Right lobe of liver (tissue), 6 donors: ENCODE results near the gene CLSTN2. TPM values are rescaled to one million over a fixed set of nuclear protein-coding genes. Genes with fewer than 3 reads are reported as not detected.

Experiments
- ATAC-seq, 4 donors: fragments of 200-7000 bp; cut with Tn5 transposase; one replicate each; pipeline ENCODE4 v1.9.1; 2020; ENCODE audit warnings: mild to moderate bottlenecking in 4 of 4, moderate library complexity in 4 of 4
- DNase-seq, 3 donors: peaks; one replicate each; pipeline ENCODE4 v3.0.0-alpha.2; 2020
- H3K27ac ChIP-seq, 3 donors: fragments of 200-600 bp; one replicate each; pipeline ENCODE4 v1.8.0; 2022
- H3K27me3 ChIP-seq, 2 donors: fragments of 200-600 bp; one replicate each; pipeline ENCODE4 v1.8.0; 2022
- H3K36me3 ChIP-seq, 4 donors: fragments of 200-600 bp; sonication (generic) in 1 of 4; one replicate each; pipeline versions ENCODE4 v1.5.1 to v1.8.0; 2017 to 2022; ENCODE audit warnings: control low read depth in 1 of 4
- H3K4me1 ChIP-seq, 4 donors: fragments of 200-600 bp; sonication (generic) in 1 of 4; one replicate each; pipeline versions ENCODE4 v1.5.1 to v1.8.0; 2017 to 2022; ENCODE audit warnings: control low read depth in 1 of 4
- H3K4me3 ChIP-seq, 3 donors: fragments of 200-600 bp; one replicate each; pipeline ENCODE4 v1.8.0; 2022
- H3K9me3 ChIP-seq, 4 donors: fragments of 200-600 bp; sonication (generic) in 1 of 4; one replicate each; pipeline versions ENCODE4 v1.5.1 to v1.8.0; 2017 to 2022; ENCODE audit warnings: control low read depth in 1 of 4
- CTCF ChIP-seq, 4 donors: fragments of 200-600 bp in 3 of 4; fragments of 450-650 bp in 1 of 4; IDR thresholded peaks; one replicate each; pipeline versions ENCODE4 v1.5.1 to v1.8.0; 2016 to 2022; ENCODE audit warnings: antibody characterized with exemption in 4 of 4, mild to moderate bottlenecking in 2 of 4
- POLR2A ChIP-seq: fragments of 450-650 bp; IDR thresholded peaks from one replicate; pipeline ENCODE4 v1.6.1; 2017; ENCODE audit warnings: antibody characterized with exemption, mild to moderate bottlenecking
- WGBS: methylation state at CpG from one replicate; pipeline ENCODE4 v1.1.6; 2018; ENCODE audit warnings: low coverage, low lambda C conversion rate; ENCODE audit not compliant: insufficient coverage; ENCODE audit errors: missing lambda C conversion rate; 5-methylcytosine and 5-hydroxymethylcytosine counted together
- intact Hi-C, 2 donors: fragments of 100-400 bp; cut with DNase I; formaldehyde crosslinking; loops; one replicate each; pipeline versions ENCODE4 v1.11.2 to v1.14.1; 2022
- total RNA-seq, 6 experiments: library from RNA; depleted of rRNA in 2 of 6; stranded (reverse); fragments of >200 nt in 2 of 6; fragmentation: NEBNext Ultra II Directional in 3 of 6; extraction: Animal tissue kit (Norgen Biotek cat#: 25700) in 3 of 6; gene quantifications; one replicate each; pipeline versions ENCODE4 v1.1.0 to v1.2.4, GENCODE V29; 2016 to 2023
- donor health status: DM: no; HTN: yes; CAD: no.
- donor health status: DM: no; HTN: no; CAD: no.
- donor health status: DM: no; HTN: no; CAD: no.
- donor health status: DM: no; HTN: yes; CAD: no.
- donor health status: DM: no; HTN: yes; CAD: no.

Gene CLSTN2
- total RNA-seq, 6 experiments from 2014 or later = 1.0 to 3.3 (median 2.0) TPM

DNA sequence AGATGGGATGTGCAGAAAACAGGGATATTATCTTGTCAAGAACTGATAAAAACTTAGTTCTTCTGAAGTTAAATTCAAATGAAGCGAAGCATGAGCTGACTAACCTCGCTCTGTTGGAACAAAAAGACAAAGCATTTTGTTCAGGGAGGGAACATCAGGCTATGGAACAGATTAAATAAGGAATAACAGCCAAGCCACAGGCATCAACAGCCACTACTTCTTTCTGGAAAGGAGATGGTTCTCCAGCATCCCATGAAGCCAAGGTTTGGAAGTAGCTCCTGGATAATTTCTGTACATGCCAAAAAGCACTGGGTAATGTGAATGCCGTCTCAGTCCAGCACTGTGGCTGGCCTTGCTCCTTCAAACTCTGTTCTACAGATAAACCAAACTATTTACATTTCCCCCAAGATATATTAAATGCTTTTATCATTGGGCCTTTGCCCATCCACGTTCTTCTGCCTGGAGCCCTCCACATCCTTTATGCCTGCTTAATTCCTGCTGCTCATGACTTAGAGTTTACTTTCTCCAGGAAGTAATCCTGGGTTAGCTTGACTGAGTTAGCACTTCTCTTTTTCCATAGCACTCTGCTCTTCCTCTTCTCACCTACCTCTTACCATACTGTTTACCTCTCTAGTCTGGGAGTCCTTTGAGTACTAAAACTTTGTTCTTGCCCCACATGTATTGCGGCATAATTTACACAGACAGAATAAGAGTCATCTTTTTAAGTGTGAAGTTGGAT lies 232.0 kb downstream of the CLSTN2 start:
- no peaks in the 10 kb centered on the region for H3K36me3 ChIP-seq

GRCh38 chr3:140167600-140168281 lies 232.8 kb downstream of the CLSTN2 start:
- ATAC-seq = no peak
- no peaks in the 10 kb centered on the region for H3K4me1 ChIP-seq
- TF ChIP-seq POLR2A (no peak), CTCF (IDR thresholded peaks at IDR 0.05) (no peak)
- intact Hi-C loops = no loop called here
- 62% methylated on average over 5 of the region's 5 CpGs for WGBS
- no peak overlapping the region for H3K4me3 ChIP-seq
- H3K9me3 ChIP-seq = no peaks in the 10 kb centered on the region
- DNase-seq = no peak
- H3K27ac ChIP-seq = no peak overlapping the region
- no peaks in the 10 kb centered on the region for H3K27me3 ChIP-seq
- H3K36me3 ChIP-seq = no peaks in the 10 kb centered on the region

More for the DNA sequence above, 232.0 kb downstream of the CLSTN2 start:
- ATAC-seq (no peak), DNase-seq (no peak)
- Histone ChIP-seq H3K4me3 (no peak overlapping the region), H3K4me1 (no peaks in the 10 kb centered on the region), H3K9me3 (no peaks in the 10 kb centered on the region), H3K27ac (no peak overlapping the region), H3K27me3 (no peaks in the 10 kb centered on the region)
- TF ChIP-seq POLR2A (no peak), CTCF (IDR thresholded peaks at IDR 0.05) (no peak)
- WGBS = 81% methylated on average over 4 of the region's 5 CpGs
- intact Hi-C loops = no loop called here

GRCh38 chr3:140170612-140171011 lies 235.6 kb downstream of the CLSTN2 start:
- ATAC-seq = peak in 1 of 4 donors; percentile 23
- no peaks in the 10 kb centered on the region for H3K9me3 ChIP-seq
- no peaks in the 10 kb centered on the region for H3K36me3 ChIP-seq
- no CpG with 5 or more reads among the region's 1 CpG for WGBS
- H3K4me1 ChIP-seq = no peaks in the 10 kb centered on the region
- TF ChIP-seq CTCF (IDR thresholded peaks at IDR 0.05) (no peak), POLR2A (no peak)
- no peak overlapping the region for H3K27ac ChIP-seq
- no peak overlapping the region for H3K4me3 ChIP-seq
- no peak for DNase-seq
- no peaks in the 10 kb centered on the region for H3K27me3 ChIP-seq
- intact Hi-C loops = no loop called here

DNA sequence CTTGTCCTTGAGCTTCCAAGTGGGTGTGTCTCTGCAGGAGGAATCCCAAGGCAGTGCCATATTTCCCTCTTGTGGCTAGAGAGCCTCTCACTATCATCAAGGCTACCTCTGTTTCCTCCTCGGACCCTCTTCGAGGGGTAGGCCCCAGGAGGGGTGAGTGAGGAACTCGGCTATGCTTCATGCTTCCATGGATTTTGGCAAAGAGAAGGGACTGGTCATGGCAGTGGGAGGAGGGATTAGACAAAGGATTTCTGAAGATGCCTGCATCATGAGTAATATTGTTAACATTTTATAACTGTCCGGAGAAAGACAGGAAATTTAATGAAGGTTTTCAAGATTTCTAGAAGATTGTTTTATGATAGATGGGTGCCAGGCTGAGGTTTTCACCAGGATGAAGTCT lies 241.5 kb downstream of the CLSTN2 start:
- no peak overlapping the region for H3K4me3 ChIP-seq
- H3K27ac ChIP-seq = no peak overlapping the region
- H3K27me3 ChIP-seq = no peaks in the 10 kb centered on the region
- no peaks in the 10 kb centered on the region for H3K9me3 ChIP-seq
- no peaks in the 10 kb centered on the region for H3K4me1 ChIP-seq
- ATAC-seq (no peak), DNase-seq (no peak)
- no peaks in the 10 kb centered on the region for H3K36me3 ChIP-seq
- WGBS = 48% methylated on average over 4 of the region's 4 CpGs
- TF ChIP-seq POLR2A (no peak), CTCF (IDR thresholded peaks at IDR 0.05) (no peak)
- intact Hi-C loops = no loop called here
